ENCODE measurements around the gene RYR3. TPM values are rescaled to one million over a fixed set of nuclear protein-coding genes. Genes with fewer than 3 reads are reported as not detected.

The RYR3 gene
- total RNA-seq, 2 experiments from 2014 or later = not detected

GRCh38 chr15:33639051-33639450, 328.3 kb downstream of the RYR3 start:
- Mint-ChIP-seq H3K27ac (no peak overlapping the region), H3K9me3 (ENCODE audit: low read depth) (no peaks in the 10 kb centered on the region), H3K36me3 (ENCODE audit: low read depth) (no peaks in the 10 kb centered on the region), H3K4me1 (peaks cover 3% of the 10 kb centered on the region), H3K27me3 (peaks cover 12% of the 10 kb centered on the region), H3K4me3 (no peak overlapping the region)
- ATAC-seq (no peak), DNase-seq (no peak)
- intact Hi-C loops (cut with DNase I, micrococcal nuclease) = no loop called here
- CTCF ChIA-PET = interaction anchor here (0.7 kb wide), 1 partner anchor 17 kb away, joined by 3 read pairs; no protein-coding TSS in a partner anchor
- POLR2A ChIA-PET = no interaction called here

- intact Hi-C loops (cut with DNase I, micrococcal nuclease) = no loop called here
- ATAC-seq (no peak), DNase-seq (no peak)
Measured at GRCh38 chr15:33639456-33639855, 328.7 kb downstream of the RYR3 start.

GRCh38 chr15:33639978-33640377, 329.2 kb downstream of the RYR3 start:
- CTCF ChIA-PET = interaction anchor here (0.7 kb wide), 1 partner anchor 10 kb away, joined by 4 read pairs; no protein-coding TSS in a partner anchor

More at GRCh38 chr15:33639456-33639855, 328.7 kb downstream of the RYR3 start:
- H3K4me3 Mint-ChIP-seq = no peak overlapping the region
- H3K27ac Mint-ChIP-seq = no peak overlapping the region
- peaks cover 3% of the 10 kb centered on the region for H3K4me1 Mint-ChIP-seq
- ChIA-PET CTCF (interaction anchor here (0.7 kb wide), 1 partner anchor 17 kb away, joined by 3 read pairs; no protein-coding TSS in a partner anchor), POLR2A (no interaction called here)
- H3K9me3 Mint-ChIP-seq (ENCODE audit: low read depth) = no peaks in the 10 kb centered on the region
- peaks cover 12% of the 10 kb centered on the region for H3K27me3 Mint-ChIP-seq
- no peaks in the 10 kb centered on the region for H3K36me3 Mint-ChIP-seq (ENCODE audit: low read depth)

GRCh38 chr15:33641069-33641468, 330.3 kb downstream of the RYR3 start:
- DNase-seq (no peak), ATAC-seq (no peak)
- ChIA-PET CTCF (no interaction called here), POLR2A (no interaction called here)
- H3K27ac Mint-ChIP-seq = no peak overlapping the region
- no peaks in the 10 kb centered on the region for H3K9me3 Mint-ChIP-seq (ENCODE audit: low read depth)
- intact Hi-C loops (cut with DNase I, micrococcal nuclease) = no loop called here
- H3K27me3 Mint-ChIP-seq = peaks cover 9% of the 10 kb centered on the region
- no peaks in the 10 kb centered on the region for H3K36me3 Mint-ChIP-seq (ENCODE audit: low read depth)
- peaks cover 3% of the 10 kb centered on the region for H3K4me1 Mint-ChIP-seq
- no peak overlapping the region for H3K4me3 Mint-ChIP-seq

More at GRCh38 chr15:33639978-33640377, 329.2 kb downstream of the RYR3 start:
- Mint-ChIP-seq H3K4me3 (no peak overlapping the region), H3K27ac (no peak overlapping the region), H3K9me3 (ENCODE audit: low read depth) (no peaks in the 10 kb centered on the region), H3K4me1 (peaks cover 3% of the 10 kb centered on the region), H3K27me3 (peaks cover 12% of the 10 kb centered on the region), H3K36me3 (ENCODE audit: low read depth) (no peaks in the 10 kb centered on the region)
- ATAC-seq (no peak), DNase-seq (no peak)
- intact Hi-C loops (cut with DNase I, micrococcal nuclease) = no loop called here
- POLR2A ChIA-PET = no interaction called here

- H3K4me1 Mint-ChIP-seq = peaks cover 10% of the 10 kb centered on the region
- no peak for DNase-seq
- no peaks in the 10 kb centered on the region for H3K36me3 Mint-ChIP-seq (ENCODE audit: low read depth)
- no peak for ATAC-seq
- peaks cover 17% of the 10 kb centered on the region for H3K27me3 Mint-ChIP-seq
- no peak overlapping the region for H3K4me3 Mint-ChIP-seq
- CTCF ChIA-PET = no interaction called here
- POLR2A ChIA-PET = no interaction called here
- no peak overlapping the region for H3K27ac Mint-ChIP-seq
- H3K9me3 Mint-ChIP-seq (ENCODE audit: low read depth) = no peaks in the 10 kb centered on the region
- intact Hi-C loops (cut with DNase I, micrococcal nuclease) = no loop called here
Measured at GRCh38 chr15:33644304-33644703, 333.5 kb downstream of the RYR3 start.

- no peak for ATAC-seq
- H3K27ac Mint-ChIP-seq = no peak overlapping the region
- no peak for DNase-seq
- H3K9me3 Mint-ChIP-seq (ENCODE audit: low read depth) = no peaks in the 10 kb centered on the region
- POLR2A ChIA-PET = no interaction called here
- CTCF ChIA-PET = no interaction called here
- H3K4me1 Mint-ChIP-seq = peaks cover 12% of the 10 kb centered on the region
- H3K4me3 Mint-ChIP-seq = no peak overlapping the region
- intact Hi-C loops (cut with DNase I, micrococcal nuclease) = no loop called here
- H3K27me3 Mint-ChIP-seq = peaks cover 17% of the 10 kb centered on the region
- H3K36me3 Mint-ChIP-seq (ENCODE audit: low read depth) = no peaks in the 10 kb centered on the region
Measured at GRCh38 chr15:33646744-33647143, 336.0 kb downstream of the RYR3 start.

- peaks cover 14% of the 10 kb centered on the region for H3K27me3 Mint-ChIP-seq
- intact Hi-C loops (cut with DNase I, micrococcal nuclease) = no loop called here
- H3K4me3 Mint-ChIP-seq = no peak overlapping the region
- CTCF ChIA-PET = interaction anchor here (0.6 kb wide), 1 partner anchor 9 kb away, joined by 4 read pairs; no protein-coding TSS in a partner anchor
- peak overlapping the region; percentile 73 for H3K27ac Mint-ChIP-seq
- DNase-seq (peak; percentile 28), ATAC-seq (peak; percentile 82)
- H3K36me3 Mint-ChIP-seq (ENCODE audit: low read depth) = no peaks in the 10 kb centered on the region
- POLR2A ChIA-PET = no interaction called here
- peaks cover 12% of the 10 kb centered on the region for H3K4me1 Mint-ChIP-seq
- H3K9me3 Mint-ChIP-seq (ENCODE audit: low read depth) = no peaks in the 10 kb centered on the region
Measured at GRCh38 chr15:33649217-33649933, 338.6 kb downstream of the RYR3 start.

- Mint-ChIP-seq H3K4me1 (peaks cover 2% of the 10 kb centered on the region), H3K27me3 (peaks cover 6% of the 10 kb centered on the region), H3K9me3 (ENCODE audit: low read depth) (no peaks in the 10 kb centered on the region), H3K4me3 (no peak overlapping the region), H3K27ac (no peak overlapping the region), H3K36me3 (ENCODE audit: low read depth) (no peaks in the 10 kb centered on the region)
- no peak for ATAC-seq
- peak; percentile 16 for DNase-seq
- ChIA-PET POLR2A (no interaction called here), CTCF (no interaction called here)
- intact Hi-C loops (cut with DNase I, micrococcal nuclease) = no loop called here
Measured at GRCh38 chr15:33654860-33655259, 344.1 kb downstream of the RYR3 start.

GRCh38 chr15:33655488-33655887, 344.7 kb downstream of the RYR3 start:
- Mint-ChIP-seq H3K27me3 (peaks cover 6% of the 10 kb centered on the region), H3K36me3 (ENCODE audit: low read depth) (no peaks in the 10 kb centered on the region), H3K9me3 (ENCODE audit: low read depth) (no peaks in the 10 kb centered on the region), H3K4me1 (no peaks in the 10 kb centered on the region), H3K4me3 (no peak overlapping the region), H3K27ac (no peak overlapping the region)
- intact Hi-C loops (cut with DNase I, micrococcal nuclease) = no loop called here
- ATAC-seq (no peak), DNase-seq (no peak)
- POLR2A ChIA-PET = no interaction called here
- CTCF ChIA-PET = no interaction called here

GRCh38 chr15:33656168-33656567, 345.4 kb downstream of the RYR3 start:
- no peaks in the 10 kb centered on the region for H3K36me3 Mint-ChIP-seq (ENCODE audit: low read depth)
- H3K27me3 Mint-ChIP-seq = peaks cover 6% of the 10 kb centered on the region
- ChIA-PET CTCF (interaction anchor here (0.7 kb wide), 1 partner anchor 162 kb away, joined by 3 read pairs; no protein-coding TSS in a partner anchor), POLR2A (no interaction called here)
- no peak for ATAC-seq
- H3K4me1 Mint-ChIP-seq = no peaks in the 10 kb centered on the region
- no peak for DNase-seq
- H3K27ac Mint-ChIP-seq = no peak overlapping the region
- H3K4me3 Mint-ChIP-seq = no peak overlapping the region
- intact Hi-C loops (cut with DNase I, micrococcal nuclease) = no loop called here
- H3K9me3 Mint-ChIP-seq (ENCODE audit: low read depth) = no peaks in the 10 kb centered on the region

- Mint-ChIP-seq H3K4me3 (no peak overlapping the region), H3K27me3 (peaks cover 6% of the 10 kb centered on the region), H3K9me3 (ENCODE audit: low read depth) (no peaks in the 10 kb centered on the region), H3K36me3 (ENCODE audit: low read depth) (no peaks in the 10 kb centered on the region), H3K27ac (no peak overlapping the region), H3K4me1 (no peaks in the 10 kb centered on the region)
- DNase-seq (no peak), ATAC-seq (no peak)
- ChIA-PET POLR2A (no interaction called here), CTCF (no interaction called here)
- intact Hi-C loops (cut with DNase I, micrococcal nuclease) = no loop called here
Measured at GRCh38 chr15:33660151-33660550, 349.4 kb downstream of the RYR3 start.

GRCh38 chr15:33662014-33662413, 351.2 kb downstream of the RYR3 start:
- intact Hi-C loops (cut with DNase I, micrococcal nuclease) = no loop called here
- POLR2A ChIA-PET = no interaction called here

More at GRCh38 chr15:33662014-33662413, 351.2 kb downstream of the RYR3 start:
- Mint-ChIP-seq H3K27ac (no peak overlapping the region), H3K4me1 (no peaks in the 10 kb centered on the region), H3K36me3 (ENCODE audit: low read depth) (no peaks in the 10 kb centered on the region), H3K27me3 (peaks cover 6% of the 10 kb centered on the region), H3K9me3 (ENCODE audit: low read depth) (no peaks in the 10 kb centered on the region), H3K4me3 (no peak overlapping the region)
- ATAC-seq (no peak), DNase-seq (no peak)
- CTCF ChIA-PET = no interaction called here

Data from activated CD4-positive, alpha-beta T cell treated with anti-CD3 and anti-CD28 coated beads for 36 hours (primary cell).